ENCODE results near the gene NHSL2.

GRCh38 chrX:72052415-72053090 is 141.9 kb downstream of the NHSL2 start:
- no peak for TF ChIP-seq GATA3 (IDR thresholded peaks at IDR 0.05; ENCODE audit: low read depth, low read length)
- no peak for TF ChIP-seq GATA2 (IDR thresholded peaks at IDR 0.05; ENCODE audit: low read depth, low read length)
